Muscle layer of duodenum (tissue), 2 donors: ENCODE results near the gene RNF17.

Source experiments
- H3K27ac ChIP-seq: one replicate; pipeline ENCODE4 v1.7.0; 2013; ENCODE audit warnings: mild to moderate bottlenecking, low read length
- H3K27me3 ChIP-seq: one replicate; pipeline ENCODE4 v1.7.0; 2013; ENCODE audit warnings: low read depth, mild to moderate bottlenecking, control low read depth, low read length
- H3K36me3 ChIP-seq, 2 donors: one replicate each; pipeline ENCODE4 v1.7.0; 2013; ENCODE audit warnings: low read length in 2 of 2, control low read depth in 1 of 2, mild to moderate bottlenecking in 1 of 2; ENCODE audit not compliant: insufficient read depth in 2 of 2, control insufficient read depth in 1 of 2
- H3K4me1 ChIP-seq, 2 donors: one replicate each; pipeline ENCODE4 v1.7.0; 2013; ENCODE audit warnings: low read length in 2 of 2, mild to moderate bottlenecking in 2 of 2, control low read depth in 1 of 2, moderate library complexity in 1 of 2; ENCODE audit not compliant: insufficient read depth in 2 of 2, control insufficient read depth in 1 of 2
- H3K4me3 ChIP-seq, 2 donors: one replicate each; pipeline ENCODE4 v1.7.0; 2013; ENCODE audit warnings: low read length in 2 of 2, low read depth in 1 of 2, mild to moderate bottlenecking in 1 of 2
- H3K9me3 ChIP-seq, 2 donors: one replicate each; pipeline ENCODE4 v1.7.0; 2013; ENCODE audit warnings: low read length in 2 of 2, control low read depth in 1 of 2, mild to moderate bottlenecking in 1 of 2; ENCODE audit not compliant: control insufficient read depth in 1 of 2
- donor health status: healthy.

Gene RNF17

GRCh38 chr13:24887759-24888158, 123.8 kb downstream of the RNF17 start:
- Histone ChIP-seq H3K4me1 (no peaks in the 10 kb centered on the region), H3K27me3 (no peaks in the 10 kb centered on the region), H3K27ac (no peak overlapping the region), H3K9me3 (no peaks in the 10 kb centered on the region), H3K36me3 (peaks cover 5 to 51% of the 10 kb centered on the region in 2 donors), H3K4me3 (no peak overlapping the region)

DNA sequence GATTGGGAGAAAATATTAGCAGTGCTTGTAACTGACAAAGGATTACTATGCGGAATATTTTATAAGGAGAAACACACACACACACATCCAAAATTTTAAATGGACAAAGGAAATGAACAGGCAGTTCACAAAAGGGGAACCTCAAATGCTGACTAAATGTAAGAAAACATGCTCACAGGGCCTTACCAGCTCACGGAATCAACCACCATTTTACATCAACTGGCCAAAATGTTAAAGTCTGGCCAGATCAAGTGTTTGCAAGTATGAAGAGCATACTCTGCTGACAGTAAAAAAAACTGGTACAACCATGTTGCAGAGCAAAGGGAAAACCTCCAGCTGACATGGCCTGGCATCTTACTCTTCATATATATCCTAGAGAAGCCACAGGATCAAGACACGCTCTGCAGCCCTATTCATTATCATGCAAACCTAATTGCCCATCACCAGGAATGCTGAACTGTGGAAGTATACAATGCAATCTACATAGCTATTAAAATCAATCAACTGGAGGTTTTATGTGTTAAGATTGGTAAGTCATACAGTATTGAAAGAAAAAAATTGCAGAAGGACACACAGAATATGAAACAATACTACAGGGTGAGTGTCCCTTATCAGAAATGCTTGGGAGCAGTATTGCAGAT, 124.4 kb downstream of the RNF17 start:
- Histone ChIP-seq H3K4me1 (no peaks in the 10 kb centered on the region), H3K4me3 (no peak overlapping the region), H3K36me3 (peaks cover 5 to 51% of the 10 kb centered on the region in 2 donors), H3K27ac (no peak overlapping the region), H3K27me3 (no peaks in the 10 kb centered on the region), H3K9me3 (no peaks in the 10 kb centered on the region)

- Histone ChIP-seq H3K4me3 (no peak overlapping the region), H3K27me3 (no peaks in the 10 kb centered on the region), H3K27ac (no peak overlapping the region), H3K9me3 (no peaks in the 10 kb centered on the region), H3K4me1 (no peaks in the 10 kb centered on the region), H3K36me3 (peaks cover 5 to 48% of the 10 kb centered on the region in 2 donors)
These were observed 126.3 kb downstream of the RNF17 start for GRCh38 chr13:24890256-24890655.

DNA sequence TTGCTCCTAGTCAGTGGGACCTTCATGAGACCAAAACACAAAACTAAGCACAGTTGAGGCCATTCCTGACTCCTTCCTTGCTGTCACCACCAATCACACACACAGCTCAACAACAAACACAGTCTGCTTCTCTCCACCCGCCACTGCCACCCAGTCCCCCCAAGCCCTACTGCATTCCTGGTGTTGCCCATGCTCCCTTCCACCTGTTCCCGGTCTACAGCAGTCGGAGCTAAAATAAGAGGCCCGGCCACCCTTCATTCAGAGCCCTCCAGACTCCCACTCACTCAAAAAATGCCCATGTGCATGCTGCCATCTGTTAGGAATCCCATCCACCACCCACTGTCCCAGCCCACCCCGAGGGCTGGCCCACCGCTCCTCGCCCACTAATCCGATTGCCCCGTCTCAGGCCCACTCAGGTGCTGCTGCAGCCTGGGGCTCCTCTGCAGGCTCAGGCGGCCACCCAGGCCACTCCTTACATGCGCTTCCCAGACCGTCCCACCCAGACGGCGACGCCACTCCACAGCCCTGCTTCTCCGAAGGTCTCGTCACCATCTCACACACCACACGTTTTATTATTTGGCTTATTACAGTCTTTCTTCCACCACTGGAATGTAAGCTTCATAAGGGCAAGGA, 127.6 kb downstream of the RNF17 start:
- peaks cover 0 to 45% of the 10 kb centered on the region in 2 donors for H3K36me3 ChIP-seq
- H3K27ac ChIP-seq = no peak overlapping the region
- H3K9me3 ChIP-seq = no peaks in the 10 kb centered on the region
- H3K4me3 ChIP-seq = no peak overlapping the region
- no peaks in the 10 kb centered on the region for H3K4me1 ChIP-seq
- no peaks in the 10 kb centered on the region for H3K27me3 ChIP-seq

DNA sequence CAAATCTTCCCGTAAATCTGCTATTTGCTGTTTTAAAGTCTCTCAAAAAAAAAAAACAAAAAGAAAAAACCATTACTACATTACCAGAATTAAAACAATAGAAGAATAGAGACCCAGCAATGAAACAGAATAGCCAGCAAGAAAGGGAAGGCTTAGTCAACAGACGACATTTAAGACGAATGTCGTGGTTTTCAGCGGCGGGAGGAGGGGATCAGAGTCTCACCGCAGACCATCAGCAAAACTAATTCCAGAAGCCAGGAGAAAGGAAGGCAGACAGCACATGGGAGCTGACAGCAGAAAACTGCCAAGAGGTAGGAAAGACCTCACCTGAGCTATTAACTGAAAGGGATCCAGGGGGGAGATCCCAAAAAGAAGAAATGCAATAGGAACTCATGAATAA, 128.9 kb downstream of the RNF17 start:
- peaks cover 0 to 47% of the 10 kb centered on the region in 2 donors for H3K36me3 ChIP-seq
- H3K9me3 ChIP-seq = no peaks in the 10 kb centered on the region
- no peak overlapping the region for H3K4me3 ChIP-seq

DNA sequence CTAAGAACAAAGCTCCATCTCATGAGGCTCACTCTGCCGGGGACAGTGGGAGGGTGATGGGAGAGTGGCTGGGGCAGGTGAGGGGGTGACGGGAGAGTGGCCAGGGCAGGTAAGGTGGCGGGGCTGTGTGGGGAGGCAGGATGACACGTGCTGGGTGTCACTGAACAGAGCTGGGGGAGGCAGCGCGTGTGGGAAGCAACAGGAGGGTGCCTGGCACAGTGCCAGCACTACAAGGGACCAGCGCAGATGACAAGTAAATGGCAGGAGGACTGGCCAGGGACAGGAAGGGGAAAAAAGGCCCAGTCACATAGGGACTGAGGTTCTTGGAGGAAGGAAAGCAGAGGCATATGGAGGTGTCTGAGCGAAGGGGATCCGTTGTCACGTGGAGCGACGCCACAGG, 129.9 kb downstream of the RNF17 start:
- H3K36me3 ChIP-seq = peaks cover 0 to 42% of the 10 kb centered on the region in 2 donors
- H3K9me3 ChIP-seq = no peaks in the 10 kb centered on the region
- no peak overlapping the region for H3K27ac ChIP-seq
- H3K4me3 ChIP-seq = no peak overlapping the region
- no peaks in the 10 kb centered on the region for H3K4me1 ChIP-seq
- no peaks in the 10 kb centered on the region for H3K27me3 ChIP-seq

More for the DNA sequence above, 128.9 kb downstream of the RNF17 start:
- H3K4me1 ChIP-seq = no peaks in the 10 kb centered on the region
- no peak overlapping the region for H3K27ac ChIP-seq
- no peaks in the 10 kb centered on the region for H3K27me3 ChIP-seq

- Histone ChIP-seq H3K4me3 (no peak overlapping the region), H3K27me3 (no peaks in the 10 kb centered on the region), H3K4me1 (no peaks in the 10 kb centered on the region), H3K9me3 (no peaks in the 10 kb centered on the region), H3K36me3 (peaks cover 0 to 40% of the 10 kb centered on the region in 2 donors), H3K27ac (no peak overlapping the region)
These were observed 130.5 kb downstream of the RNF17 start for GRCh38 chr13:24894277-24894971.

DNA sequence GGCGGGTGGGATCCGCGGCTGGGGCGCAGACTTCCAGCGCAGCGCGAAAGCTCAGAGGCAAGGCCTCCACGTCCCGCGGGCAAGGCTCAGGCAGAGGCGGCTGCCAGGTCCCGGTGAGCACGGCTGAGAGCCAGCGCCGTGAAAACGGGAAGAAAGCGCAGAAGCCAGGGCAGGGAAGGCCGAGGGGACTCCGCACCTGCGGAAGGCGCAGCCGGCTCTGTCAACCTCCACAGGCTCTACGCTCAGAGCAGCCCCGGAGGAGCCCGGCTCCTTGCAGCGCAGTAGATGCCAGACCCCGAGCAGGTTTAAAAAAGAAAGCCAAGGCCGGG, 131.0 kb downstream of the RNF17 start:
- Histone ChIP-seq H3K4me1 (no peaks in the 10 kb centered on the region), H3K4me3 (no peak overlapping the region), H3K27me3 (no peaks in the 10 kb centered on the region), H3K36me3 (peaks cover 0 to 36% of the 10 kb centered on the region in 2 donors), H3K27ac (no peak overlapping the region), H3K9me3 (no peaks in the 10 kb centered on the region)

GRCh38 chr13:24896061-24896460, 132.1 kb downstream of the RNF17 start:
- Histone ChIP-seq H3K9me3 (no peaks in the 10 kb centered on the region), H3K36me3 (peaks cover 0 to 30% of the 10 kb centered on the region in 2 donors), H3K4me1 (no peaks in the 10 kb centered on the region), H3K4me3 (no peak overlapping the region), H3K27ac (no peak overlapping the region), H3K27me3 (no peaks in the 10 kb centered on the region)

DNA sequence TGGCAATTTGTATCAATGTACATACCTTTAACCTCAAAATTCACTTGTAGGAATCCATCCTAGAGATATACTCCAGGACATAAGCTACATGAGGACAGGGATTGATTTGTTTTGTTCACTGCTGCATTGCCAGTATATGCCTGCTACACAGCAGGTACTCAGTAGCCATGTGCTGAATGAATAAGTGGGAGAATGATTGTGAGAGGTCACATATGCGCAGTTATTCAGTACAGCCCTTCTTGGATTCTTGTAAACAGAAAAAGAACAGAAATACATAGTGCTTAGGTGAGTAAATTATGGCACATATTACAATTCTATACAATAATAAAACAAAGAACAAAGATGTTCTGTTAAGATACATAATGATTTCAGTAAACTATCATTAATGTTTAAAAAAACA, 133.3 kb downstream of the RNF17 start:
- Histone ChIP-seq H3K27ac (no peak overlapping the region), H3K4me1 (no peaks in the 10 kb centered on the region), H3K4me3 (no peak overlapping the region), H3K27me3 (no peaks in the 10 kb centered on the region), H3K9me3 (no peaks in the 10 kb centered on the region), H3K36me3 (peaks cover 0 to 23% of the 10 kb centered on the region in 2 donors)

DNA sequence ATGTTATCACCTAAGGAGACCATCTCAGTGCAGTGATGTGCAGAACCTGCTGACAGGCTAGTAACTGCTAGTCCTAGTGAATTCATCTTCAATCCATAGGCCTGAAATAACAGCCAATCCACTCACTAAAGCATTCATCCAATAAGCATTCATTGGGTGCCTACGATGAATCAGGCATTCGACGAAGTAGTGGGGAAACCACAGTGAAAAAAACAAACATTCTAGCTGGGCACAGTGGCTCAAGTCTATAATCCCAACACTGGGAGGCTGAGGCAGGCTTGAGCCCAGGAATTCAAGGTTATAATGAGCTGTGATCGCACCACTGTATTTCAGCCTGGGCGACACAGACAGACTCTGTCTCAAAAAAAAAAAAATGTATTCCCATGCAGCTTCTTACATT, 135.6 kb downstream of the RNF17 start:
- peaks cover 0 to 19% of the 10 kb centered on the region in 2 donors for H3K36me3 ChIP-seq
- H3K4me3 ChIP-seq = no peak overlapping the region
- no peaks in the 10 kb centered on the region for H3K4me1 ChIP-seq
- H3K27ac ChIP-seq = no peak overlapping the region
- no peaks in the 10 kb centered on the region for H3K27me3 ChIP-seq
- no peaks in the 10 kb centered on the region for H3K9me3 ChIP-seq
